Measurements from ENCODE around the gene BCAS4.

The BCAS4 gene

DNA sequence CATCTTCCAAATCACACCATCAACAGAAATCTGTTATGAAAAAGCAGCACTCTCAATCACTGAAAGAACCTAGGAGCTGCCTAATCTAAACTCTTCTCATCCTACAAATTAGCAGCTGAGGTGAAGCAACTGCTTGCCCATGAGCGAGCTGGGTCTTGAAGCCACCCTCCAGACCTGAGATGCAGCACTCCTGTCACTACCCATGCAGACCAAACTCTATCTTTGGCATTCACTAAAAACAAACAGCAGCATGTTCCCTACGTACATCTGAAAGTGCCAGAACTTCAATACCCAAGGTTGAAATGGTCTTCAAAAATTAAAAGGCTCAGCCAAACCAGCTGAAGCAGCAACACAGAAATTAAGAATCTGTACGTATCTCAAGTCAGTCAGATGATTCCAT lies 122.1 kb downstream of the BCAS4 start:
- no peak for DNase-seq

DNA sequence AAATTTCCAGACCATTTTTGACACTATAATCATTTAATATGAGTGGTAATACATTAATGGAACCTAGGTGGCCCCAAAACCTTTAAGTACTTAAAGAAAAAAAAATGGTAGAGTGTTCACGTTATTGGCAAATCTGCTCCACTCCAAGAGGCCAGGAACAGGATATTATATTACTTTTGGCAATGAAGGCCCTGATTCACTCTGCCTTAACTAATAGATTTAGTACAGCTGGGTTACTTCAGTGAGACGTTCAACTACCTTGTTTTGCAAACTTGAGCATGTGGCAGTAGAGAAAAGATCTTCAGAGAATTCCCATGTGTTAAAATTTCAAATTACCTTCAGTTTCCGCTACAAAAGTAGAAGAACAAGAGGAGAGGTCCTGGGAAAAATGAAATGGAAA lies 123.5 kb downstream of the BCAS4 start:
- DNase-seq, result no peak

GRCh38 chr20:50919567-50919966 lies 124.7 kb downstream of the BCAS4 start:
- DNase-seq, result no peak

GRCh38 chr20:50920997-50921396 lies 126.1 kb downstream of the BCAS4 start:
- DNase-seq, result no peak

DNA sequence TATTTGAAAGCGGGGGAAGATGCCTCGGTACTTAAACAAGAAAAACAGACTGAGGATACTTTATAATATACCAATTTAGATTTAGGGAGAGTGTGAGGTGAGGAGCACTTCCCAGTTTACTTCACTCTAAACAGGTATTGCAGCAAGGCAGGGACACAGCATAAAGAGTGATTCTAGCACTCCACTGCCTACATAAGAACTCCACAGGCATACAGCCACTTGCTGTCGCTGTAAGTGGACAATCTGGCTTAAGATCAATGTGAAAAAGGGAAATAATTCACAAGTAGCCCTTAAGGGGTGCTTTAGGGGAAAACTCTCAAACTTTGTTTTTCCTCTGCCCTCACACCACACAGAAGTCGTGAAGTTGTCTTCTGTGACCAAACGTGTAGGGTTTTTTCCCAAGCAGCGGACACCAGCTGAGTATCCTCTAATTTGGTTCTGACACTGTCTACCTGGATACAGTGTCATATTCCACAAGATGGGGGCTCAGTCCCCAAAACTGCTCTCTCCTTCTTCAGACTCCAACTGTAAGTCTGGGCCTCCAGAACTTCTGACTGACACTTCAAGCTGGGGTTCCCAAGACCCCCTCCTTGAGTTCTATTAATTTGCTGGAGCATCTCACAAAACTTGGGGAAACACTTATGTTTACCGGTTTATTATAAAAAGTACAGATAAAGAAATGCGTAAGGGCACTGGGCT lies 127.1 kb downstream of the BCAS4 start:
- no peak for DNase-seq

- DNase-seq, result peak; percentile 28 to 48 (median 44)
Observed at GRCh38 chr20:50924261-50924920, 129.5 kb downstream of the BCAS4 start.

DNA sequence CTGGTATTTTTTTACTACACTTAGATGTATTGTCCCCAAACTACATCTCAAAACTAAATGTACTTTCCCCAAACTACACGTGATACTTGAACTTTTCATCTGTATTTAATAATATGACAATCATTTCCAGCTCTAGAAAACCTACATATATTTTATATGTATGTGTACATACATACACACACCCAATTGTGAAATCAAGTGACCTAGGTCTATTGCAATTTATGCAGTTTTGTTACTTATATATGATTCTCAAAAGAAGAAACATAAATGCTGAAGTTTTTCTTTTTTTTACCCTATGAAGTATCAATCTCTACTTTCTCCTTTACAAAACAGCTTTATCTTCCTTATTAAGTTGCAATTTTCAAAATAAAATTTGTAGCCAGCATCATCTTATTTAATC lies 131.7 kb downstream of the BCAS4 start:
- peak in 1 of 3 donors; percentile 29 for DNase-seq

Measured in suppressor macrophage treated with lipopolysaccharide for 1 hour (primary cell).